ENCODE data around the gene EIF2D.

DNA sequence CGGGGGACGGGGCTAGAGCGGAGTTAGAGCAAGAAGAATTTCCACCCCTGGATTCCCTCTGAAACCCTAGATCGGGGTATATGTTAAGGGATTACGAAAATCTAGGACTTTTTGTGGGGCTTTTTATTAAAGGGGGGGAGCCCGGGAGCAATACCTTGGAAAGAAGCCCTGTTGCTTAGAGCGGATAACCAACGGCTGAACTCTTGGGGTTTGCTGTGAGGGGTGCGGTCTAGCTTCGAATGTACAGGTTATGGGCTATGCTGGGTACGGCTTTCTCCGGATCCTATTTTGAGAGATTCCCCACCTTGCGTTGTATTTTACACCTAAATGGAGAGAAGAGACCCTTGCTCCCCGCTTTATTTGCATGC lies 23.7 kb upstream of the EIF2D start:
- TF ChIP-seq, protein P1, sequence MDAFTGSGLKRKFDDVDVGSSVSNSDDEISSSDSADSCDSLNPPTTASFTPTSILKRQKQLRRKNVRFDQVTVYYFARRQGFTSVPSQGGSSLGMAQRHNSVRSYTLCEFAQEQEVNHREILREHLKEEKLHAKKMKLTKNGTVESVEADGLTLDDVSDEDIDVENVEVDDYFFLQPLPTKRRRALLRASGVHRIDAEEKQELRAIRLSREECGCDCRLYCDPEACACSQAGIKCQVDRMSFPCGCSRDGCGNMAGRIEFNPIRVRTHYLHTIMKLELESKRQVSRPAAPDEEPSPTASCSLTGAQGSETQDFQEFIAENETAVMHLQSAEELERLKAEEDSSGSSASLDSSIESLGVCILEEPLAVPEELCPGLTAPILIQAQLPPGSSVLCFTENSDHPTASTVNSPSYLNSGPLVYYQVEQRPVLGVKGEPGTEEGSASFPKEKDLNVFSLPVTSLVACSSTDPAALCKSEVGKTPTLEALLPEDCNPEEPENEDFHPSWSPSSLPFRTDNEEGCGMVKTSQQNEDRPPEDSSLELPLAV (CRISPR knock-in tag; conservative IDR thresholded peaks at IDR 0.05; ENCODE audit: low read depth) = no peak
- TF ChIP-seq ZNF530 (CRISPR knock-in tag; IDR thresholded peaks at IDR 0.05; ENCODE audit: low read depth) (no peak), POLR2A (IDR thresholded peaks at IDR 0.05; ENCODE audit: insufficient read depth in 1 of 2, low read depth in 2 of 2, low read length in 2 of 2) (no peak), RAD21 (CRISPR knock-in tag; IDR thresholded peaks at IDR 0.05) (no peak), MED1 (CRISPR knock-in tag; IDR thresholded peaks at IDR 0.05) (no peak), EP300 (IDR thresholded peaks at IDR 0.05; ENCODE audit: low read depth in 2 of 2, low read length in 2 of 2) (no peak), EP300 (CRISPR knock-in tag; IDR thresholded peaks at IDR 0.05; ENCODE audit: borderline replicate concordance) (no peak), BRD4 (CRISPR knock-in tag; IDR thresholded peaks at IDR 0.05) (no peak), ETV6 (CRISPR knock-in tag; conservative IDR thresholded peaks at IDR 0.05) (no peak), EZH2 (conservative IDR thresholded peaks at IDR 0.05; ENCODE audit: low read depth, low read length) (no peak), NR2F1 (CRISPR knock-in tag; IDR thresholded peaks at IDR 0.05) (no peak), JARID2 (CRISPR knock-in tag; IDR thresholded peaks at IDR 0.05; ENCODE audit: insufficient replicate concordance) (no peak)
- TF ChIP-seq, protein P2, sequence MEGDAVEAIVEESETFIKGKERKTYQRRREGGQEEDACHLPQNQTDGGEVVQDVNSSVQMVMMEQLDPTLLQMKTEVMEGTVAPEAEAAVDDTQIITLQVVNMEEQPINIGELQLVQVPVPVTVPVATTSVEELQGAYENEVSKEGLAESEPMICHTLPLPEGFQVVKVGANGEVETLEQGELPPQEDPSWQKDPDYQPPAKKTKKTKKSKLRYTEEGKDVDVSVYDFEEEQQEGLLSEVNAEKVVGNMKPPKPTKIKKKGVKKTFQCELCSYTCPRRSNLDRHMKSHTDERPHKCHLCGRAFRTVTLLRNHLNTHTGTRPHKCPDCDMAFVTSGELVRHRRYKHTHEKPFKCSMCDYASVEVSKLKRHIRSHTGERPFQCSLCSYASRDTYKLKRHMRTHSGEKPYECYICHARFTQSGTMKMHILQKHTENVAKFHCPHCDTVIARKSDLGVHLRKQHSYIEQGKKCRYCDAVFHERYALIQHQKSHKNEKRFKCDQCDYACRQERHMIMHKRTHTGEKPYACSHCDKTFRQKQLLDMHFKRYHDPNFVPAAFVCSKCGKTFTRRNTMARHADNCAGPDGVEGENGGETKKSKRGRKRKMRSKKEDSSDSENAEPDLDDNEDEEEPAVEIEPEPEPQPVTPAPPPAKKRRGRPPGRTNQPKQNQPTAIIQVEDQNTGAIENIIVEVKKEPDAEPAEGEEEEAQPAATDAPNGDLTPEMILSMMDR (CRISPR knock-in tag; IDR thresholded peaks at IDR 0.05) = no peak
- TF ChIP-seq, protein P3, sequence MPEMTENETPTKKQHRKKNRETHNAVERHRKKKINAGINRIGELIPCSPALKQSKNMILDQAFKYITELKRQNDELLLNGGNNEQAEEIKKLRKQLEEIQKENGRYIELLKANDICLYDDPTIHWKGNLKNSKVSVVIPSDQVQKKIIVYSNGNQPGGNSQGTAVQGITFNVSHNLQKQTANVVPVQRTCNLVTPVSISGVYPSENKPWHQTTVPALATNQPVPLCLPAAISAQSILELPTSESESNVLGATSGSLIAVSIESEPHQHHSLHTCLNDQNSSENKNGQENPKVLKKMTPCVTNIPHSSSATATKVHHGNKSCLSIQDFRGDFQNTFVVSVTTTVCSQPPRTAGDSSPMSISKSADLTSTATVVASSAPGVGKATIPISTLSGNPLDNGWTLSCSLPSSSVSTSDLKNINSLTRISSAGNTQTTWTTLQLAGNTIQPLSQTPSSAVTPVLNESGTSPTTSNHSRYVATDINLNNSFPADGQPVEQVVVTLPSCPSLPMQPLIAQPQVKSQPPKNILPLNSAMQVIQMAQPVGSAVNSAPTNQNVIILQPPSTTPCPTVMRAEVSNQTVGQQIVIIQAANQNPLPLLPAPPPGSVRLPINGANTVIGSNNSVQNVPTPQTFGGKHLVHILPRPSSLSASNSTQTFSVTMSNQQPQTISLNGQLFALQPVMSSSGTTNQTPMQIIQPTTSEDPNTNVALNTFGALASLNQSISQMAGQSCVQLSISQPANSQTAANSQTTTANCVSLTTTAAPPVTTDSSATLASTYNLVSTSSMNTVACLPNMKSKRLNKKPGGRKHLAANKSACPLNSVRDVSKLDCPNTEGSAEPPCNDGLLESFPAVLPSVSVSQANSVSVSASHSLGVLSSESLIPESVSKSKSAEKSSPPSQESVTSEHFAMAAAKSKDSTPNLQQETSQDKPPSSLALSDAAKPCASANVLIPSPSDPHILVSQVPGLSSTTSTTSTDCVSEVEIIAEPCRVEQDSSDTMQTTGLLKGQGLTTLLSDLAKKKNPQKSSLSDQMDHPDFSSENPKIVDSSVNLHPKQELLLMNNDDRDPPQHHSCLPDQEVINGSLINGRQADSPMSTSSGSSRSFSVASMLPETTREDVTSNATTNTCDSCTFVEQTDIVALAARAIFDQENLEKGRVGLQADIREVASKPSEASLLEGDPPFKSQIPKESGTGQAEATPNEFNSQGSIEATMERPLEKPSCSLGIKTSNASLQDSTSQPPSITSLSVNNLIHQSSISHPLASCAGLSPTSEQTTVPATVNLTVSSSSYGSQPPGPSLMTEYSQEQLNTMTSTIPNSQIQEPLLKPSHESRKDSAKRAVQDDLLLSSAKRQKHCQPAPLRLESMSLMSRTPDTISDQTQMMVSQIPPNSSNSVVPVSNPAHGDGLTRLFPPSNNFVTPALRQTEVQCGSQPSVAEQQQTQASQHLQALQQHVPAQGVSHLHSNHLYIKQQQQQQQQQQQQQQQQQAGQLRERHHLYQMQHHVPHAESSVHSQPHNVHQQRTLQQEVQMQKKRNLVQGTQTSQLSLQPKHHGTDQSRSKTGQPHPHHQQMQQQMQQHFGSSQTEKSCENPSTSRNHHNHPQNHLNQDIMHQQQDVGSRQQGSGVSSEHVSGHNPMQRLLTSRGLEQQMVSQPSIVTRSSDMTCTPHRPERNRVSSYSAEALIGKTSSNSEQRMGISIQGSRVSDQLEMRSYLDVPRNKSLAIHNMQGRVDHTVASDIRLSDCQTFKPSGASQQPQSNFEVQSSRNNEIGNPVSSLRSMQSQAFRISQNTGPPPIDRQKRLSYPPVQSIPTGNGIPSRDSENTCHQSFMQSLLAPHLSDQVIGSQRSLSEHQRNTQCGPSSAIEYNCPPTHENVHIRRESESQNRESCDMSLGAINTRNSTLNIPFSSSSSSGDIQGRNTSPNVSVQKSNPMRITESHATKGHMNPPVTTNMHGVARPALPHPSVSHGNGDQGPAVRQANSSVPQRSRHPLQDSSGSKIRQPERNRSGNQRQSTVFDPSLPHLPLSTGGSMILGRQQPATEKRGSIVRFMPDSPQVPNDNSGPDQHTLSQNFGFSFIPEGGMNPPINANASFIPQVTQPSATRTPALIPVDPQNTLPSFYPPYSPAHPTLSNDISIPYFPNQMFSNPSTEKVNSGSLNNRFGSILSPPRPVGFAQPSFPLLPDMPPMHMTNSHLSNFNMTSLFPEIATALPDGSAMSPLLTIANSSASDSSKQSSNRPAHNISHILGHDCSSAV (CRISPR knock-in tag; IDR thresholded peaks at IDR 0.05; ENCODE audit: borderline replicate concordance) = no peak
- TF ChIP-seq, protein P4, sequence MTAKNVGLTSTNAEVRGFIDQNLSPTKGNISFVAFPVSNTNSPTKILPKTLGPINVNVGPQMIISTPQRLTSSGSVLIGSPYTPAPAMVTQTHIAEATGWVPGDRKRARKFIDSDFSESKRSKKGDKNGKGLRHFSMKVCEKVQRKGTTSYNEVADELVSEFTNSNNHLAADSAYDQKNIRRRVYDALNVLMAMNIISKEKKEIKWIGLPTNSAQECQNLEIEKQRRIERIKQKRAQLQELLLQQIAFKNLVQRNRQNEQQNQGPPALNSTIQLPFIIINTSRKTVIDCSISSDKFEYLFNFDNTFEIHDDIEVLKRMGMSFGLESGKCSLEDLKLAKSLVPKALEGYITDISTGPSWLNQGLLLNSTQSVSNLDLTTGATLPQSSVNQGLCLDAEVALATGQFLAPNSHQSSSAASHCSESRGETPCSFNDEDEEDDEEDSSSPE (CRISPR knock-in tag; IDR thresholded peaks at IDR 0.05) = no peak
